Measurements from ENCODE around the gene CD4. TPM values are rescaled to one million over a fixed set of nuclear protein-coding genes. Genes with fewer than 3 reads are reported as not detected.
"Not testable (repeated sequence)": the region's sequence is repeated elsewhere in the genome, so short reads cannot be mapped to it uniquely, and the experiment has no call there.

The CD4 gene
- total RNA-seq, 1 donor from 2014 or later, result 2.3 TPM

DNA sequence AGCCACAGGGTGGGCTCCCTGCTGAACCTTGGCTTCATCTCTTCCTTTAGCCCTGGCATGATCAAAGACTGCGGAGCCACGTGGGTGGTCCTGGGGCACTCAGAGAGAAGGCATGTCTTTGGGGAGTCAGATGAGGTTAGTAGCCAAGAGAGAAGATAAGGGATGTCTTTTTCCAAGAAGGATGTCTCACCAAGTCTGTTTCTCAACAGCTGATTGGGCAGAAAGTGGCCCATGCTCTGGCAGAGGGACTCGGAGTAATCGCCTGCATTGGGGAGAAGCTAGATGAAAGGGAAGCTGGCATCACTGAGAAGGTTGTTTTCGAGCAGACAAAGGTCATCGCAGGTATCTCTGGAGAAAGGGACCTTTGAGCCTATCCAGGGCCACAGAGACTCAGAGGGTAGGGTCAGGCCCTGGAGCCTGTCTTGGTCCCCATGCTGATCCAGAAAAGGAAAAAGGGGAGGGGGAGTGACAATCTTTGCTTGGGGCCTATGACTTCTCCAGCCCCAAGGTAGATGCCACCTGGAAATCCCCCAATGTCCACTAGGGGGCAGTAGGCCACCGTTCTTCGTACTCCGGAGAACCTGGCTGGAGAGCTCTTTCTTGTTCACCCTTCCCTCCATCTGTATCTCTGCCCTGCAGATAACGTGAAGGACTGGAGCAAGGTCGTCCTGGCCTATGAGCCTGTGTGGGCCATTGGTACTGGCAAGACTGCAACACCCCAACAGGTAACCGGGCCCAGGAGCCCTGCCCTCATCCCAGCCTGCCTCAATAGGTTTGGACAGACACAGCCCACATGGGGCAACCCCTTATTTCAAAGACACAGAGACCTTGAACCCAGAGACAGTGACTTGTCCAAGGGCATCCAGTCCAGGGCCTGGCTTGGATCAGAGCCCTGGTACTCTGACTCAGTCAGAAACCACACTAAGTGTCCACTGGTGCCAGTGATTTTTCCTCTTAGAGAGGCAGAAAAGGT, 80.0 kb downstream of the CD4 start:
- peak; percentile 45 for DNase-seq

DNA sequence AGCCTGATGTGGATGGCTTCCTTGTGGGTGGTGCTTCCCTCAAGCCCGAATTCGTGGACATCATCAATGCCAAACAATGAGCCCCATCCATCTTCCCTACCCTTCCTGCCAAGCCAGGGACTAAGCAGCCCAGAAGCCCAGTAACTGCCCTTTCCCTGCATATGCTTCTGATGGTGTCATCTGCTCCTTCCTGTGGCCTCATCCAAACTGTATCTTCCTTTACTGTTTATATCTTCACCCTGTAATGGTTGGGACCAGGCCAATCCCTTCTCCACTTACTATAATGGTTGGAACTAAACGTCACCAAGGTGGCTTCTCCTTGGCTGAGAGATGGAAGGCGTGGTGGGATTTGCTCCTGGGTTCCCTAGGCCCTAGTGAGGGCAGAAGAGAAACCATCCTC, 81.0 kb downstream of the CD4 start:
- not testable (repeated sequence) for DNase-seq

Other genes with a start within 250 kb of the CD4 start
- 4.4 TPM for gene IFFO1, start 233.5 kb upstream of the CD4 start, total RNA-seq
- 10.8 TPM for gene NOP2, start 221.2 kb upstream of the CD4 start, total RNA-seq
- gene CHD4, start 182.1 kb upstream of the CD4 start, total RNA-seq, result 149 TPM
- gene LPAR5, start 153.6 kb upstream of the CD4 start, total RNA-seq, result 0.62 TPM
- gene ACRBP, start 142.1 kb upstream of the CD4 start, total RNA-seq, result 0.62 TPM
- gene ING4, start 126.4 kb upstream of the CD4 start, total RNA-seq, result 65.0 TPM
- 15.1 TPM for gene ZNF384, start 100.2 kb upstream of the CD4 start, total RNA-seq
- gene PIANP, start 88.7 kb upstream of the CD4 start, total RNA-seq, result 1.2 TPM
- gene COPS7A, start 65.5 kb upstream of the CD4 start, total RNA-seq, result 37.1 TPM
- 81.4 TPM for gene MLF2, start 36.4 kb upstream of the CD4 start, total RNA-seq
- gene PTMS, start 23.2 kb upstream of the CD4 start, total RNA-seq, result 26.8 TPM
- not detected for gene LAG3, start 17.0 kb upstream of the CD4 start, total RNA-seq
- gene GPR162, start 32.3 kb downstream of the CD4 start, total RNA-seq, result 61.3 TPM
- gene P3H3, start 38.9 kb downstream of the CD4 start, total RNA-seq, result 11.2 TPM
- 0.94 TPM for gene GNB3, start 51.4 kb downstream of the CD4 start, total RNA-seq
- 3.9 TPM for gene CDCA3, start 61.8 kb downstream of the CD4 start, total RNA-seq
- 66.8 TPM for gene USP5, start 62.6 kb downstream of the CD4 start, total RNA-seq
- 179 TPM for gene TPI1, start 78.0 kb downstream of the CD4 start, total RNA-seq
- gene SPSB2, start 83.8 kb downstream of the CD4 start, total RNA-seq, result 2.8 TPM
- 7.6 TPM for gene LRRC23, start 115.3 kb downstream of the CD4 start, total RNA-seq
- gene ENO2, start 125.1 kb downstream of the CD4 start, total RNA-seq, result 137 TPM
- 9.2 TPM for gene ATN1, start 138.4 kb downstream of the CD4 start, total RNA-seq
- gene RNU7-1, start 154.3 kb downstream of the CD4 start, total RNA-seq, result not detected
- gene C12orf57, start 154.5 kb downstream of the CD4 start, total RNA-seq, result 243 TPM
- 3.1 TPM for gene PTPN6, start 161.8 kb downstream of the CD4 start, total RNA-seq
- 102 TPM for gene PHB2, start 181.1 kb downstream of the CD4 start, total RNA-seq
- 26.0 TPM for gene EMG1, start 181.4 kb downstream of the CD4 start, total RNA-seq
- 6.6 TPM for gene LPCAT3, start 228.9 kb downstream of the CD4 start, total RNA-seq